AG08396 (cell line): Measurements from ENCODE around the gene NEURL1B.

Source experiments
- DNase-seq: peaks from one replicate; pipeline ENCODE4 v3.0.0; 2012; ENCODE audit warnings: low spot score, mixed read lengths

NEURL1B gene

DNA sequence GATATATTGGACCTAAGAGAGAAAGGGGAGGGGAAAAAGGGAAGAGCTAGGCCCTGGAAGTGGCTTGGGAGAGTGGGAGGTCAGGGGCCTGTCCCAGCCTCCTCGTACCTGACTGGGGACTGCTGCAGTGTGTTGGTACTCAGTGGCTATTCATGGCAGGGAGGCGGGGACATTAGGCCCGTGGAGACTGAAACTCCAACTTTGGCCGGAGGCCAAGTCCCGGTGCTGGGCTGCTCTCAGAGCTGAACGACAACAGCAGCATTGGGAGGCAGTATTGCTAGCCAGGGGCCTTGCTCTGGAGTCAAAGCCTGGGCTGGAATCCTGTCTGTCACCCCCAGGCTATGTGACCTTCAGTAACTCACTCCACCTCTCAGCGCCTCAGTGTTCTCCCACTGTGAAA lies 37.8 kb downstream of the NEURL1B start:
- DNase-seq: no peak

GRCh38 chr5:172679628-172680212 lies 38.7 kb downstream of the NEURL1B start:
- no peak for DNase-seq

GRCh38 chr5:172680921-172681320 lies 39.9 kb downstream of the NEURL1B start:
- DNase-seq: no peak

- no peak for DNase-seq
Measured at GRCh38 chr5:172681421-172681820, 40.4 kb downstream of the NEURL1B start.

GRCh38 chr5:172683264-172683644 lies 42.2 kb downstream of the NEURL1B start:
- no peak for DNase-seq

DNA sequence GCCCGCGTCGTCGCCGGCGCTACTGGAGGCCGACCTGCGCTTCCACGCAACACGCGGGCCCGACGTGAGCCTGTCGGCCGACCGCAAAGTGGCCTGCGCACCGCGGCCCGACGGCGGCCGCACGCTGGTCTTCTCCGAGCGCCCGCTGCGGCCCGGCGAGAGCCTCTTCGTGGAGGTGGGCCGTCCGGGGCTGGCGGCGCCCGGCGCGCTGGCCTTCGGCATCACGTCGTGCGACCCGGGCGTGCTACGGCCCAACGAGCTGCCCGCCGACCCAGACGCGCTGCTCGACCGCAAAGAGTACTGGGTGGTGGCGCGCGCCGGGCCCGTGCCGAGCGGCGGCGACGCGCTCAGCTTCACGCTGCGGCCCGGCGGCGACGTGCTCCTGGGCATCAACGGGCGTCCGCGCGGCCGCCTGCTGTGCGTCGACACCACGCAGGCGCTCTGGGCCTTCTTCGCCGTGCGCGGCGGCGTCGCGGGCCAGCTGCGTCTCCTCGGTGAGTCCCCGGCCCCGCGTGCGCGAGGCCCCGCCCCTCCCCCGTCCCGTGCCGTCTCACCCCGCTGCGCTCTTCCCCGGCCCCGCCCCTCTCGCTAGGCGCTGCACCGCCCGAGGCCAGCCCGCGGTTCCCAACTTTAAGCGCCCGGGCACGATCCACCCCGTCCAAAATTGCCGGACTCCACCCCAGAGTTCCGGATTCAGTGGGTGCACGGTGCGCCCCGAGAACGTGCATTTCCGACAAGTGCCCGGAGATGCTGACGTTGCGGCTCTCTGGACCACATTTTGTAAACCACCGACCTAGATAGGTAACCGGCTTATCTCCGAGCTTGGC lies 42.8 kb downstream of the NEURL1B start:
- DNase-seq: no peak

DNA sequence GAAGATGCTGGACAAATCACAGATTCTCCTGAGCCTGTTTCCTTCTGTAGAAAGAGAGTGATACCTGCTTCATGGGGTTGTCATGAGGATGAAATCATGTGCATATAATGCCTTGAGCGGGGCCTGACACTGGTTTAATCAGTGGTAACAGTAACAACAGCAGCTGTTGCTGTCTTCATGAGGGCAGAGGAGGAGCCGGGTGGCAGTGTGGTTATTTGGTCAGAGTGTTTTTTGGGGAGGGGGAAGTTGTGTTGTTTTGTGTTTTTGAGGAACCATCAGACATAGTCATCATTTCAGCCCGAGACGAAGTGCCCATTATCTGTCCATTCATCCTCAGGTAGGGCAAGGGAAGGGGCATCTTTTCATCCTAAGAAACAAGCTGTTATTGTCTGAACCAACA lies 44.0 kb downstream of the NEURL1B start:
- DNase-seq: no peak

- no peak for DNase-seq
Measured at GRCh38 chr5:172686111-172686510, 45.0 kb downstream of the NEURL1B start.

GRCh38 chr5:172686539-172687390 lies 45.7 kb downstream of the NEURL1B start:
- DNase-seq: no peak

- DNase-seq: no peak
Measured at GRCh38 chr5:172687940-172688339, 46.9 kb downstream of the NEURL1B start.

DNA sequence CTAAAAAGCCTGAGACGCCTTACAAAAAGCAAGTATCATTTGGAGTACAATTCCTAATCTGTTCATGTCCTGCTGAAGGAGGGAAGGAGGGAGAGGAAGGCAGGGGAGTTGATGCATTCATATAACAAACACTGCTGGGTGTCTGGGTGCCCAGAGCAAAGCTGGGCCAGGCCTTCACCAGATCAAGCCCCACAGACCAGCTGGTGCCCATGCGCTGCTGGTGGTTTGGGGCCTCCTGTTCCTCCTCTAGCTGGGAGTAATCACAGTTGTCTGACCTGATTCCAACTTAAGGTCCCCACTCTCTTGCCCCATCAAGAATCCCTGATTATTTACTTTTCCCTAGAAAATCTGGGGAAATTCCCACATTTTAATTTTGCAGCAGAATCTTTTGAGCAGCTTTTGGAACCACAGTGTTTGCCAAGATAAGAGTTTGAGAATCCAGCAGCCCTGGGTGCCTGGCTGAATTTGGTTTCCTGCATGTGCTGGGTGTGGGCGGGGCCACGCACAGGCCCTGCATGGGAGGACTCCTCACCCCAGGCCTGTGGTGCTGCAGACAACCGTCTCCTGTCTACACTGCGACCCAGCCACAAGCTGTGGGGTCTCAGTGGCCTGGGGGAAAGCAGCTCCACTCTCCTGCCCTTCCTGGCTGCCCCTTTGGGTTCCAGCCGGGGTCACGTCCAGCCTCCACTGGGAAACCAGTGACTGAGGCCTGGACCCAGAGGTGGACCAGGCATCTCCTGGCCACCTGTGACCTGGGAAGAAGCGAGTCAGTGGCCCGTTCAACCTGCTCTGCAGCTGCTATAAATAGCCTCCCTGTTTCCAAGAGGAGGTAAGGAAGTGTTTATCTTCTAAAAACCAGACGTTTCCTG lies 47.5 kb downstream of the NEURL1B start:
- DNase-seq: no peak

- no peak for DNase-seq
Measured at GRCh38 chr5:172689218-172689572, 48.1 kb downstream of the NEURL1B start.

- DNase-seq: no peak
Measured at GRCh38 chr5:172689801-172690200, 48.7 kb downstream of the NEURL1B start.

- DNase-seq: no peak
Measured at GRCh38 chr5:172690258-172691075, 49.4 kb downstream of the NEURL1B start.

DNA sequence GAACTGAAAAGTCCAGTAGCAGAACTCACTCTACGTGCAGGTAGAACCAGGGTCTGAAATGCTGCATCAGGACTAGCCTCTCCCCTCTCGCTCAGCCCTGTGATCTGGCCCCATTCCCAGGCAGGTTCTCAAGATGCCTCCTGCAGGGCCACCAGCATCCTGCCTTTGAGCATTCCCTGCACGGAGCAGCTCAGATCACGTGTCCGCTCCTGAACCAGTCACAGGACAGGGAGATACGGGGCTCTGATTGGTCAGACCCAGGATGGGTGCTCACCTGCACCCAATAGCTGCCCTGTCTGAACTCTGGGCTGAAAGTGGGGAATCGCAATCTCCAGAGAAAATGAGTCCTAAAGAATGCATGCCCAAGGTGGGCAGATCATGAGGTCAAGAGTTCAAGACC lies 50.8 kb downstream of the NEURL1B start:
- DNase-seq: no peak

DNA sequence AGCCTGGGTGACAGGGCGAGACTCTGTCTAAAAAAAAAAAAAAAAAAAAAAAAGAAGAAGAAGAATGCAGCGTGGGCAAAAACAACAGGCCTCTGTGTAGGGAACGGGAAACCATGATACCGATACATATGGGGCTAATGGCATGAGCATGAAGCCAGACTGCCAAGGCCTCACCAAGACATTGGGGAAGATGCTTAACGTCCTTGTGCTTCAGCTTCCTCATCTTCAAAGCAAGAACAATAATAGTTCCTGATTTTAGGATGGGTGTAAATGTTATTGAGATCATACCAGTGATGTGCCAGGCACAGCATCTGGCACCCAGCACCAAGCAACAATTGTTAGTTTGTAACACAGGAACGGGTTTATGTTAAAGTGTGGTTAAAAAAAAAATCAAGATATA lies 51.4 kb downstream of the NEURL1B start:
- DNase-seq: no peak

DNA sequence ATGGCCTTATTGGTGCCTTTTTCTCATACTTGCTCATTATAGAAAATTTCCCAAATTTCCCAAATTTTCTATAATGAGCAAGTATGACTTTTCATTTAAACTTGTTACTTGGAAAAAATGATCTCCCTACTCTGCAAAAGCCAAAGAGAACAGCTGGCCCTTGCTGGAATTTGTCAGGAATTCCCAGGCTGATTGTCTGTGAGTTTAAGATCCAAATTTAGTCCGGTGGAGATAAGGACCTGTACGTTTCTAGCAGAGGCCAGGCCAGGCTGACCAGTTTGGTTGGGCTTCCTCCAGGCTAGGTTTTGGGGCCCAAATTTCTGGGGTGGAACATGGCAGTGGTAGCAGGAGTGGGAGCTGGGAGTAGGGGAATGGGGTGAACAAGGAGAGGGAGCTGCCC lies 51.9 kb downstream of the NEURL1B start:
- DNase-seq: no peak

- no peak for DNase-seq
Measured at GRCh38 chr5:172694061-172694460, 53.0 kb downstream of the NEURL1B start.

- DNase-seq: no peak
Measured at GRCh38 chr5:172694541-172694940, 53.5 kb downstream of the NEURL1B start.

GRCh38 chr5:172695232-172696054 lies 54.4 kb downstream of the NEURL1B start:
- no peak for DNase-seq
